Stimulated activated CD4-positive, alpha-beta T cell treated with anti-CD3 and anti-CD28 coated beads, Interleukin-15, amount 100 ng/mL, for 1 hour (primary cell): ENCODE results near the gene PARP15.
"Not testable (repeated sequence)": the region's sequence is repeated elsewhere in the genome, so short reads cannot be mapped to it uniquely, and the experiment has no call there.

Experiments used
- DNase-seq, 2 donors: peaks; one replicate each; pipeline ENCODE4 v3.0.0-alpha.2; 2020; ENCODE audit warnings: low read depth in 1 of 2, low spot score in 1 of 2

Gene PARP15

GRCh38 chr3:122615303-122615702 is 37.9 kb downstream of the PARP15 start:
- no peak for DNase-seq

GRCh38 chr3:122618614-122619013 is 41.2 kb downstream of the PARP15 start:
- DNase-seq, result no peak

DNA sequence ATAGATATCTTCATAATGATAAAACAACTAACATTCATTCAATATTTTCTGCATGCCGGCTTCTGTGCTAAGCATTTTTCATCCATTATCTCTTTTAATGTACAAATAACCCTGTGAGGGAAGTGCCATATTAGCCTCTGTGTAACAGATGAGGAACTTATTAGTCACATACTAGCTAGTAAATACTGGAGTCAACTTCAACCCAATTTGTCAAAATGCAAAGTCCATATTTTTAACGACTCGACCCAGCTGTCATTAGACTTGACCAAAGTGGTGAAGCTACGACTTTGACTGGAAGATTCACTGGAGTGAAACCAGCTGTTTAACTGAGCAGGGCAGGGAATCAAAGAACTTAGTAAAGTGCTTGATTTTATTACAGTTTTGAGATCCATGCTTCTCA is 41.6 kb downstream of the PARP15 start:
- DNase-seq, result no peak

DNA sequence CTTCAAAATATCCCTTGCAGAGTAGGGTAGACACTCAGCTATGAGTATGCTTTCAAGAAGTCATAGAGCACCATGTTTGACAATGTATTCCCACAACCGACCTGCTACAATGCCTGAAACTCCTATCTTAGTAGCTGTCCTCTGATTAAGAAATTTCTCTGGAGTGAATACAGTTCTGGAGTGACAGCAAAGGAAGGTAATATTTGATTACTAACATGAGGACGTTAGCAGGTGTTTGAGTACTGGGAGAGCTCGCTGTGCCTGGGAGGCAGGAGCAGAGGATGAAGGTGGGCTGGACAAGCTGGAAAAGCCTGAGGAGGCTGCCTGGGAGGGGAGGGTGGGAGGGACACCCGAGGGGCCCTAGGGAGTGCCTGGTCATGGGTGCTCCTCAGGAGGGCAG is 42.9 kb downstream of the PARP15 start:
- no peak for DNase-seq

- no peak for DNase-seq
Observed at GRCh38 chr3:122621112-122621511, 43.7 kb downstream of the PARP15 start.

DNA sequence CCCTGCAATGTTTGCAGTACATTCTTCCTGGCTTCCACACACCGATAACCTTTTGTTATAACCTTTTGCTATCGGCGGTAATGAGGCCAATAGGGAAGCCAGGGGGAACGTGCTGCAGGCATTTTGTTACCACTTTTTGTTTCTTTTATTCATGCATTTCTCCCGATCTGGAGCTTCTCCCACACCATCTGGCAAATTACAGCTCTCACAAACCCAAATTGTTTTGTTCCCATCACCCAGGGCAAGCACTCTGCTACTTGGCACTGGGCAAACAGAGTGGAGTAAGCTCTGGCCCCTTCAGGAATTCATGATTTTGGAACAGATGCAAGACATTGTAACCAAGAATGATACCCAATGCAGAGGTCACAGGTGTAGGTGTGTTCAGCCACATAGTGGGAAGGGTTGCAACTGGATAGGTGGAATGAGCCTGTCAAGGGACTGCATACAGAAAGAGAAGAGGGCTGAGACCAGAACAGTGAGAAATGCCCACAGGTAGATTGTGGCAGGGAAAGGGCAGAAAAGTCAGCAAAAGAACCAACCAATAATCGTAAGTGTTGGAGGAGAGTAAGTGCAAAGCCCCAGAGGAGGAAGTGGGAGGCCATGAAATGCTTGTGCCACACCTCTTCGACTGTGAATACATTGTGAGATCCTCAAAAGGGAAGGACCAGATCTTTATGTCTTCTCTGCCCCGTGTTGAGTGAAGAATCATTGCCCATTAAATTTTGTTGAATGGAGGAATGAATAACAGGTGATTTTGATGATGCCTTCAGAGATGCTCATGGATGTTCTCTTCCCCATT is 45.8 kb downstream of the PARP15 start:
- no peak for DNase-seq

- DNase-seq, result no peak
Observed at GRCh38 chr3:122626515-122627180, 49.2 kb downstream of the PARP15 start.

- DNase-seq, result no peak
Observed at GRCh38 chr3:122627301-122627700, 49.9 kb downstream of the PARP15 start.

DNA sequence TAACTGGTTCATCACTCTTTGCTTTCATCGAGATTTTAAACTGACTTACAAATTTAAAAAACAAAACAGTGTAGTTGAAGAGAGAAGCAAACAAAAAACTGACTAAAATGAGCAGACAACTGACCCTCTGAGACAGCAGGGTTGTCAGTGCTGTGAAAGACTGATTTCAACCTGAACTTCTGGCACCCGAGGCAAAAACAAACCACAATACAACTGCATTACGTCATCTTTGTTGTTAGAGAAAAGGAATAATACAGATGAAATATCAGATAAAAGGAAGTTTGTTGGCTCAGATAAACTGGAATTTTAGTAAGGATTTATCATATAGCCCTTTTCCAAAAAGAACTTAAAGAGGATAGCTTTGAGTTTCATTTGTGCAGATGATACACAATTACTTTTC is 51.1 kb downstream of the PARP15 start:
- no peak for DNase-seq

DNA sequence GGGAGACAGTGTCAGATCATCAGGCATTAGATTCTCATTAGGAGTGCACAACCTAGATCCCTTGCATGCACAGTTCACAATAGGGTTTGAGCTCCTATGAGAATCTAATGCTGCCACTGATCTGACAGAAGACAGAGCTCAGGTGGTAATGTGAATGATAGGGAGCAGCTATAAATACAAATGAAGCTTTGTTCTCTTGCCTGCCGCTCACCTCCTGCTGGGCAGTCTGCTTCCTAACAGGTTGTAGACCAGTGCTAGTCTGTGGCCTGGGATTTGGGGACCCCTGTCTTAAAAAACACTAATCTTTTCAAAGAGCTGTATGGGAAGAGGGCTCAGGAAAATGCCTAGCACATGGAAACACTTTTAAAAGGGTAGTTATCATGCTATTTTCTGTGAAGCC is 52.3 kb downstream of the PARP15 start:
- DNase-seq, result no peak

- DNase-seq, result no peak
Observed at GRCh38 chr3:122635789-122636188, 58.3 kb downstream of the PARP15 start.

DNA sequence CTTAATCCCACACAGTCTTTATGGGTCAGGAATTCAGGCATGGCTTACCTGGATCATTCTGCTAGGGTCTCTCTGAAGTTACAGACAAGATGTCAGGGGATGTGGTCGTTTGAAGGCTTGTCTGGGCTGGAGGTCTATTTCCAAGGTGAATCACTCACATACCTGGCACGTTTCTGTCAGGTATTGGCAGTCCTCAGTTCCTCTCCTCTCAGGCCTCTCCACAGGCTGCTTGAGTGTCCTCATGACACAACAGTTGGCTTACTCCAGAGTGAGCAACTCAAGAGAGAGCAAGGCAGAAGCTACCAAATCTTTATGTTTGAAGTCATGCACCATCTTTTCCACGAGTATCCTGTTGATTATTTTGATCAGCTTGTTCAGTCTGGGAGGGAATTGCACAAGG is 59.2 kb downstream of the PARP15 start:
- DNase-seq, result no peak

GRCh38 chr3:122640437-122640999 is 63.1 kb downstream of the PARP15 start:
- no peak for DNase-seq

GRCh38 chr3:122642935-122643334 is 65.5 kb downstream of the PARP15 start:
- DNase-seq, result no peak

DNA sequence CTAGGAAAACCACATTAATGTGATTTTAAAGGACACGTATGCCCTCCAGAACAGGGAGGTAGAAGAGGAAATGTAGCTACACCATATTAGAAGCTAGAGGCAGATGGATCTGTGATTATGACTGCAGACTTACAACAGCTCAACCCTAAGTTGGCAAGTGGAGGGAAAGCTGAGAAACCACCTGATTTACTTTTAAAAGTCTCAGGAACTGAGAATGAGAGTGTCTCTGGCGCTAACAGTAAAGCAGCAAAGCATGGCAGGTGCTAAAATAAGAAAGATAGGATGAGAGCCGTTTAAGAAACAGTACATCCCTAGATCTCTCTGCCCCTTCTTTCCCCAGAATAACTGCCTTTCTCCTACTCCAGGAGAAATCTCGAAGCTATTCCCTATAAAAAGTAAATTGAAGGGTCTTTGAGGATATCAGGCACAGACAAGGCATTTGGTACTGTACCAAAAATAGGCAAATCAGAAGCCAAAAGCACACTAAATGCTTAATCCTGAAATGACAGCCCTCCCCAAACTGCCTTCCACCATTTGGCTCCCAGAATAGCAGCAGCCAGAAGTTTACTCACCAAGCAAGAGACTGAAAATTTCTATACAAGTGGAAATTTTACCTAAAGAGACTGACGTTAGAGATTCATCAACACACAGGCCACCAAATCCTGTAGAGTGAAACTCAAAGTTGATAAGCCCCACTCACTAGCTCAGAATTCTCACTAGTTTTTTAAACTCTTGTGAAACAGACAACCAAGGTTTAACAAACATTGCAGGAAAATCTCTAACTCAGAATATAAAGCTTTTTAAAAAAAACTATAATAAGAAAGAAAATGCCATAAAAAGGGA is 68.9 kb downstream of the PARP15 start:
- DNase-seq, result no peak

GRCh38 chr3:122651233-122651907 is 73.9 kb downstream of the PARP15 start:
- DNase-seq, result not testable (repeated sequence)

DNA sequence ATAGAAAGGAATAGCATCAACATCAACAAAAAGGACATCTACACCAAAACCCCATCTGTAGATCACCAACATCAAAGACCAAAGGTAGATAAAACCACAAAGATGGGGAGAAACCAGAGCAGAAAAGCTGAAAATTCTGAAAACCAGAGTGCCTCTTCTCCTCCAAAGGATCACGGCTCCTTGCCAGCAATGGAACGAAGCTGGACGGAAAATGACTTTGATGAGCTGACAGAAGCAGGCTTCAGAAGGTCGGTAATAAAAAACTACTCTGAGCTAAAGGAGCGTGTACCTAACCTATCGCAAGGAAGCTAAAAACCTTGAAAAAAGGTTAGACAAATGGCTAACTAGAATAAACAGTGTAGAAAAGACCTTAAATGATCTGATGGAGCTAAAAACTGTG is 74.5 kb downstream of the PARP15 start:
- DNase-seq, result not testable (repeated sequence)

DNA sequence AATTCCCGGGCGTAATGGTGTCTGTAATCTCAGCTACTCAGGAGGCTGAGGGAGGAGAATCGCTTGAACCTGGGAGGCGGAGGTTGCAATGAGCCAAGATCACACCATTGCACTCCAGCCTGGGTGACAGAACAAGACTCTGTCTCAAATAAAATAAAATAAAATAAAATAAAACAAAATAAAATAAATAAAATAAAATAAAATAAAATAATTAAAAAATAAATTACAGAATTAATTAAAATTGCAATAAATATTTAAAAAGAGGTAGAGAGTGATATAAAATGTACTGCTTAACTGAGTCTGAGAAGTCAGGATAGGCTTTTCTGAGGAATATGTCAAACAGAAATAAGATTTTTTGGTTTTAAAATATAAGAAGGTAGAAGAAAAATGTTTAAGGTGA is 80.9 kb downstream of the PARP15 start:
- DNase-seq, result not testable (repeated sequence)

DNA sequence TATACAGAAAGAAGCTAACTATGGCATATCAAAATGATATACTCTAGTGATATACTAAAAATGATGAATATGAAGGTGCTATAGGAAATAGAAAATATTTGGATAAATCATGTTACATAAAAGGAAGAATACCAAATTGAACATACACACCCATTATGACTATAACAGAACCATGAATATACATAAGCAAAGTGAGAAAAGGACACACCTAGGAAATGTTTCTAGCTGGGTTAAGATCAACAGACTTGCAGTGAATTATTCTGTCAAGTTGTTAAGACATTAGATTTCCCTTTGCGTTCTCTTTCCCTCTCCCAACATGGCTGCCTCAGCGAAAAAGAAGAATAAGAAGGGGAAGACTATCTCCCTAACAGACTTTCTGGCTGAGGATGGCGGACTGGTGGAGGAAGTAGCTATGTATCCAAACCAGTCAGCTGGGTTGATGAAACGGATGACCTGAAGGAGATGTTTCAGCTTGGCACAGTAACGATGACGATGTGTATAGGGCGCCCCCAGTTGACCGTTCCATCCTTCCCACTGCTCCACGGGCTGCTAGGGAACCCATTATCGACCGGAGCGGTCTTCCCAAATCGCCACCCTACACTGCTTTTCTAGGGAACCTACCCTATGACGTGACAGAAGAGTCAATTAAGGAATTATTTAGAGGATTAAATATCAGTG is 83.0 kb downstream of the PARP15 start:
- no peak for DNase-seq

- no peak for DNase-seq
Observed at GRCh38 chr3:122661633-122662032, 84.2 kb downstream of the PARP15 start.
